NCI-H187 (cell line): ENCODE results near the gene TMEM151B.

Experiments
- DNase-seq, 2 experiments: peaks; one replicate each; lab custom pipeline; 2025; lab: John Stamatoyannopoulos, UW

TMEM151B gene

DNA sequence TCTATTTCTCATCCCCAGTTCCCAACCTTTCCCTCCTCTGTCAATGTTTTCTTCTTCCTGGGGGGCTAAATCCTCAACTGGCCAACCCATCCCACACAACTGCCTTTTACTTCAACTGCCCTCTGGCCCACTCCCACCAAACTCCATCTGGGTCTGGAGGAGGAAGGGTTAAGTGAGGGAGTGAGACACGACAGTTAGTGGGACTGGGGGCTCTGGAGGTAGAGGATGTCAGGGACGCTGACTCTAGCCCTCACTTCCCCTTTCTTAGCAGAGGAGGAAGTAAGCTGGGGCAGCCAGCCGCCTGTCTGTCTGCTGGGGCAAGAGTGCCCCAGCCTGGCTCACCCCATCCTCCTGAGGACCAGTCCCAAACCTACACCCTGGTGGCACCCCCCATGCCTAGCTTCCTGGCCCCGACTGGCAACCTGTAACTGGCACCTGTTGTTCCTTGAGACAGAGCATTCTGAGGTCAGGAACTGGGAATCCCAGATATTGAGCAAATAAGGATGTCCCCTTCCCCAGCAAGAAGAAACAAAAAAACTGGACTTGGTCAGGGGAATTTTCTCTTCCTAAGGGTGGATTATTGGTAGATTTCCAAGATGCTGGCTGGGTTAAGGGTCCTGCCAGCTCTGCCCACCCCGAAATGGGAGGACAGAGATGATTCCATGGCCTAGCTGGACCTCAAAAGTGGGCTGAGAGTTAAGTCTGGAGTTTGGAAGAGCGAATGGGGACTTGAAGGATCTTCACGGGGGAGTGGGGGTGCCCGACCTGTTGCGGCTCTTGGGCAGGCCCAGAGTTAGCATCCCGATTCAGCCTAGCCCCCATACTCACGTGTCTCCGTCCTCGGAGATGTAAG lies 5.9 kb upstream of the TMEM151B start:
- DNase-seq: no peak

GRCh38 chr6:44265007-44265721 lies 5.1 kb upstream of the TMEM151B start, which contains the start of gene NFKBIE:
NFKBIE (minus strand) TSS chr6:44265551; CDS start chr6:44265346, 205 bp downstream.
- peak; percentile 74 to 87 for DNase-seq

- no peak for DNase-seq
Observed at GRCh38 chr6:44265722-44266233, 4.5 kb upstream of the TMEM151B start.

GRCh38 chr6:44266347-44266746 lies 3.9 kb upstream of the TMEM151B start:
- DNase-seq: no peak

DNA sequence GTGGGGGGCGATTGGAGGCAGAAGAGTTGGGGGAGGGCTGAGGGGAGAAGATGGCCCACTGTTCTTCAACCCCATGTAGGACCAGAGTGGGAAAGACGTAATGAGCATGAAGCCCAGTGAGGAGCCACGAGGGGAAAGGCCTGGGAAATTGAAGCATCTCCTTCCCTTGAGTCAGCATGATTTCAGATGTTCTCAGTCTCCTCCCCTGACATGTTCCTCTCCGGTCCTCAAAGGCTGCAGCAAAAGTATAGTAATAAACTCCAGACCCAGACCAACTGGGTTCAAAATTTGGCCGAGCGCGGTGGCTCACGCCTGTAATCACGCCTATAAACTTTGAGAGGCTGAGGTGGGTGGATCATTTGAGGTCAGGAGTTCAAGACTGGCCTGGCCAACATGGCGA lies 3.0 kb upstream of the TMEM151B start:
- no peak for DNase-seq

DNA sequence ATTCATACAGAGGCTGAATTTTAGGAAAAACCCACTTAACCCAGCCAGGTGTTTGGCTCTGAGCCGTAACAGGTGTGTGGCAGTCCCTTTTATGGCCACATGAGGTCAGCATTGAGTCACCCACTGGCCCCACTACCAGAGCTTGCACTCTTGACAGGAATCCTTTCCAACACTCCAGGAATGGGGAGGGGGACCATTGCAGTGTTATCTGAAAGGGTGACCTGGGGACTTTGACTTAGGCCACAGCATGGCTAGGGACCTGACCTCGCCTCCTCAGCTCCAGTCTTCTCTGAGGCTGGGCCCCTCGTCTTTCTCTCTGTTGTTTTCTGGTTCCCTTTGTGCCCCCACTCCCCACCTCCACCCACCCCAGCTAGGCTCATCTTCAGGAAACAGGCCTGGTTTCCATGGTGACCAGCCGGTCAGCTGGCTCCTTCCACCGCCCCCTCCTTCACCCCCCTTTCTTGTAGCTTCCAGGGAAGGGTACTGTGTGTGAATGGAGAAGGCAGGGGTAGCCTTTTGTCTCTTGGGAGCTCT lies 2.1 kb upstream of the TMEM151B start:
- DNase-seq: peak; percentile 32 to 59

DNA sequence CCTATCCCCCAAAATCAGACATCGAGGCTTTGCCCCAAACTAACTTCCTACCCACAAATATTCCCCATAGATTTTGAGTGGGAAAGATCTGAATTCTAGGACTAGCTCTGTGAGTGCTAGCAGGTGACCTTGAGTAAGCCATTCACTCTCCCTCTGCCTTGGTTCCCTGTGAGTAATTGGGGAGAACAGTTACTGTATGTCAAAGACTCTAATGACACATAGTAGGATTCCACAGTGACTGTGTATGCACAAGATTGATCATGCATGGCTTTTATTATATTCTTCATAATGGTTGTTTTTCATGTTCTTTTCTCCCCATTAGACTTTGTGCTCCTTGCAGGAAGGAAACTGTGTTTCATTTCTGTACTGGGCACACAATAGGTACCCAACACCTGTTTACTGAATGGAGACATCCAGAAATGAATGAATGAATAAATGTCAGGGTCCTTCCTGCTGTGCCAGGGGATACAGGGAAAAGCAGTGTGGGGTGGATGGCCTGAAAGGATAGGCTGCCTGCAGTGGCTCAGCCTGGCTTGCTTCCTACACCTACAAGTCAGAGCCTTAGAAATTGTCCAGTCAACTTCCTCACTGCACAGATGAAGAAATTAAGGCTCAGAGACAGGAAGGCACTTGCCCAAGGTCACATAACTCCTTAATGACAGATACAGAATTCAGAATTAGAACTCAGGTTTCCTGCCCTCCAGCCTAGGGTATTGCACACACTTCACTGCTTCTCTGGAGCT lies 901 bp upstream of the TMEM151B start:
- DNase-seq: no peak

- DNase-seq: no peak
Observed at GRCh38 chr6:44270526-44271405, 516 bp downstream of the TMEM151B start.

GRCh38 chr6:44271406-44271723 lies 1.1 kb downstream of the TMEM151B start:
- no peak for DNase-seq

- DNase-seq: no peak
Observed at GRCh38 chr6:44271914-44272313, 1.7 kb downstream of the TMEM151B start.

- no peak for DNase-seq
Observed at GRCh38 chr6:44272529-44272928, 2.3 kb downstream of the TMEM151B start.

GRCh38 chr6:44272999-44273566 lies 2.8 kb downstream of the TMEM151B start:
- no peak for DNase-seq

- DNase-seq: no peak
Observed at GRCh38 chr6:44273617-44274016, 3.4 kb downstream of the TMEM151B start.

GRCh38 chr6:44275271-44275748 lies 5.1 kb downstream of the TMEM151B start:
- DNase-seq: no peak

DNA sequence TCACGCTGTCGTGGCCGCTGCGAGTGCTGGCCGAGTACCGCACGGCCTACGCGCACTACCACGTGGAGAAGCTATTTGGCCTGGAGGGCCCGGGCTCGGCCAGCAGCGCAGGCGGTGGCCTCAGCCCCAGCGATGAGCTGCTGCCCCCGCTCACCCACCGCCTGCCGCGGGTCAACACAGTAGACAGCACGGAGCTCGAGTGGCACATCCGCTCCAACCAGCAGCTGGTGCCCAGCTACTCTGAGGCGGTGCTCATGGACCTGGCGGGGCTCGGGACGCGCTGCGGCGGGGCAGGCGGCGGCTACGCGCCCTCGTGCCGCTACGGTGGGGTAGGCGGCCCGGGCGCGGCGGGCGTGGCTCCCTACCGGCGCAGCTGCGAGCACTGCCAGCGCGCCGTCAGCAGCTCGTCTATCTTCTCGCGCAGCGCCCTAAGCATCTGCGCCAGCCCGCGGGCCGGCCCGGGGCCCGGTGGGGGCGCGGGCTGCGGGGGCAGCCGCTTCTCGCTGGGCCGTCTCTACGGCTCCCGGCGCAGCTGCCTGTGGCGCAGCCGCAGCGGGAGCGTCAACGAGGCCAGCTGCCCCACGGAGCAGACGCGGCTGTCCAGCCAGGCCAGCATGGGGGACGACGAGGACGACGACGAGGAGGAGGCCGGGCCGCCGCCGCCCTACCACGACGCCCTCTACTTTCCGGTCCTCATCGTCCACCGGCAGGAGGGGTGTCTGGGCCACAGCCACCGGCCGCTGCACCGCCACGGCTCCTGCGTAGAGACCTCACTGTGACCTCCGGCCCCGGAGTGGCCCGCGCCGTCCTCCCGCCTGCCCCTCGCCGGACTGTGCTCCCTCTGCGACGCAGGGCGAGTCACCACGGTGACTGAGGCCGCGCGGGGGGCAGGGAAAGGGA lies 5.7 kb downstream of the TMEM151B start:
- no peak for DNase-seq

DNA sequence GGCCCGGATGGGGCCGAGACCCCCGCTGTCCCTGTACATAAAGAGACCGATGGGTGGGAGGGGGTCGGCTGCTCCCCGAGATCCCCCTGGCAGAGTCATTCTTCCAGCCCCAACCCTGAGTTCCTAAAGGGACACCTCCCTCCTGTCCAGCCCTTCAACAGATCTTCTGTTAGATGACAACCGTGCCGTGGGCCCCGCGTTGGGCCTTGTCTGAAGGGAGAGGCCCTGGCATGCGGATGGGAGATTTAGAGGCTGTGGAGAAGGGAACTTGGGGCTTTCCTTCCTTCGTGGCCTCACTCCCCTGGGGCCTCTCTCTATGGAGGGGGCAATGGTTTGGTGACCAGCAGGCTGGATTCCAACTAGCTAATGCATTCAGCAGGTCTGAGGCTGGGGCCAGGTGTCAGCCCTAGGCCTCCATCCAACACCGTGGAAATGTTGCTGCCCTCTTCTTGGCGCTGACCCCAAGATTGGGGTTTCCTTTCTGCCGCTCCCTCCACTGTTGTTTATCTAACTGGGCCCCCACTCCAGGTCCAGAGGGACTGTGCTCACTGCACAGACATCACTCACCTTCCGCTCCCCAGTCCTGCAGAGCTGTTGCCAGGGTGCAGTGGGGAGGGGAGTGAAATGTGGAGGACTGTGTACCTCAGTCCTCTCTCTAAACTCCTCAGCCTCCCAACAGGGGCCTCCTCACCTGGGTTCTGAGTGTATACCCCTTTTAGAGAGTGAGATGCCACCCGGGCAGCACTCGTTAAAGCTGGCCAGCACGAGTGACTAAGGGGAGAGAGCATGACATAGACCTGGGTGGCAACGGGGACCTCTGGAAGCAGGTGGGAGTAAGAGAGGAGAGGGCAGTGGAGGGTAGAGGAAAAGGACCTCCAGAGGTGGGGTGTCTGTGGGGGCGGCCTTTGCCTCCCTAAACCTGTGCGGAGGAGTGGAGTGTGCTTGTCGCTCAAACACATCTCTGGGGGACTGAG lies 6.7 kb downstream of the TMEM151B start:
- DNase-seq: no peak

DNA sequence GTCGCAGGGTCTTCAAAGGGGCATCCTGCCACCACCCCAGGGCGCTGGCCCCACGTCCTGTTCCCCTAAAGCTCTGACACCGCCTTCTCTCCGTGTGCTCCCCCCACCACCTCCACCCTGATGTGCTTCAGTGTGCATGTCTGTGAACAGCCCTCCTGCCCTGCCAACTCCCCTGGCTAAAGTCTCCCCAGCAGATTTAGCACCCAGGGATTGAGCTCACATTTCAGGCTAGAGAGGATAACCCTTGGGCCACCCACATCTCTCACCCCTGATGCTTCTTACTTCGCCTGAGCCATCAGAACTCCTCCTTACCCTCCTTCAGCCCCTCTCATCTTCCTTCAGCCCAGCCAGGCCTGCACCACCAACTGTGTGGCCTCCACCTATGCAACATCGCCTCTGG lies 7.5 kb downstream of the TMEM151B start:
- DNase-seq: no peak

DNA sequence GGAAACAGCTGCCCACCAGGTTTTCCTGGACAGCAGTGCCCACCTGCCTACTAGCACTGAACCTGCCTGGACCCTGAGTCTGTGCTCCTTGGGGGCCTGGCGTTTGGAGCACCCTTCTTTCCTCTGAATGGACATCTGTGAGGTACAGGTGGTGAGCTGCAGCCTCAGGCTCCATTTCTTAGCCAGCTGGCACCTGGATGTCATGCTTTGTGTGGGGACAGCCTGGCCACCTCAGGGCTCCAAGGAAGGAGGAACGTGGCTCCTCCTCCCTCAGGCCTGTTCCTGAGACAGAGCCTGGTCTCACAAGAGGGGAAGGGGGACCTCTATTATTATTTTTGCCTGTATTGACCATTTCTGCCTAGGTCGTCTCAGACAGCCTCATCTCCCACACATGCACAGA lies 8.1 kb downstream of the TMEM151B start:
- DNase-seq: no peak
